ENCODE data around the gene ADM5.
A peak's percentile ranks its signal among the peaks of the same experiment; 100 is the strongest.

Gene ADM5

DNA sequence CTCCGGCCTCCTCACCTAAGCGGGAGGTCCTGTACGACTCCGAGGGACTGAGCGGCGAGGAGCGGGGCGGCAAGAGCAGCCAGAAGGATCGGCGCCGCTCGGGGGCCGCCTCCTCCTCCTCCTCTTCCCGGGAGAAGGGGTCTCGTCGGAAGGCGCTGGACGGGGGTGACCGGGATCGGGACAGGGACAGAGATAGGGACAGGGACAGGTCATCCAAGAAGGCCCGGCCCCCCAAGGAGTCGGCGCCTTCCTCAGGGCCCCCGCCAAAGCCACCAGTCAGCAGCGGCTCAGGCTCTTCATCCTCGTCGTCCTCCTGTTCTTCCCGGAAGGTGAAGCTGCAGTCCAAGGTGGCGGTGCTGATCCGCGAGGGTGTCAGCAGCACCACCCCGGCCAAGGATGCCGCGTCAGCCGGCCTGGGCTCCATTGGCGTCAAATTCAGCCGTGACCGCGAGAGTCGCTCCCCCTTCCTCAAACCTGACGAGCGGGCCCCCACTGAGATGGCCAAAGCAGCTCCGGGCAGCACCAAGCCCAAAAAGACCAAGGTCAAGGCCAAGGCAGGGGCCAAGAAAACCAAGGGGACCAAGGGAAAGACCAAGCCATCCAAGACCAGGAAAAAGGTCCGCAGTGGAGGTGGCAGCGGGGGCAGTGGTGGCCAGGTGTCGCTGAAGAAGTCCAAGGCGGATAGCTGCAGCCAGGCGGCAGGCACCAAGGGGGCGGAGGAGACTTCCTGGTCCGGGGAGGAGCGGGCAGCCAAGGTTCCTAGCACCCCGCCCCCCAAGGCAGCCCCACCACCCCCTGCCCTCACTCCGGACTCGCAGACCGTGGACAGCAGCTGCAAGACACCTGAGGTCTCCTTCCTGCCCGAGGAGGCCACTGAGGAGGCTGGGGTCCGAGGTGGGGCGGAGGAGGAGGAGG, 36.6 kb upstream of the ADM5 start:
- no peak for DNase-seq (ENCODE audit: low read depth in 1 of 2, low spot score in 1 of 2)
- in situ Hi-C loops (cut with HindIII; ENCODE audit: low pct_unique_long_range_greater_than_20kb, low sequenced_read_pairs): no loop called here
- no peak for TF ChIP-seq JUND (IDR thresholded peaks at IDR 0.05; ENCODE audit: low read depth)

GRCh38 chr19:49653466-49653806, 36.0 kb upstream of the ADM5 start:
- TF ChIP-seq JUND (IDR thresholded peaks at IDR 0.05; ENCODE audit: low read depth): no peak
- in situ Hi-C loops (cut with HindIII; ENCODE audit: low pct_unique_long_range_greater_than_20kb, low sequenced_read_pairs): no loop called here
- DNase-seq (ENCODE audit: low read depth in 1 of 2, low spot score in 1 of 2): no peak

DNA sequence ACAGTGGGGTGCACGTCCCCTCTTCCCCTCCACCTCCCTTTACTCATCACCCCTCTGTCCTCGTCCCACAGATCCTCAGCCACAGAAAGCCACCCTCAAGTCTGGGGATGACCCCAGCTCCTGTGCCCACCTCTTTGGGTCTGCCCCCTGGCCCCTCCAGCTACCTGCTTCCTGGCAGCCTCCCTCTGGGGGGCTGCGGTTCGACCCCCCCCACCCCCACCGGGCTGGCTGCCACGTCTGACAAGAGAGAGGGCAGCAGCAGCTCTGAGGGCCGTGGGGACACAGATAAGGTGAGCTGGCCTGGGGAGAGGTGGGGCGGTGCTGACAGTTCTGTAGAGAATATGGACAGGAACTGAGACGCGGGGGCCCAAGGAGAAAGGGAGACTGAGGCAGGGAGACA, 34.8 kb upstream of the ADM5 start:
- no peak for DNase-seq (ENCODE audit: low read depth in 1 of 2, low spot score in 1 of 2)
- in situ Hi-C loops (cut with HindIII; ENCODE audit: low pct_unique_long_range_greater_than_20kb, low sequenced_read_pairs): no loop called here
- no peak for TF ChIP-seq JUND (IDR thresholded peaks at IDR 0.05; ENCODE audit: low read depth)

GRCh38 chr19:49655570-49656455, 33.6 kb upstream of the ADM5 start:
- DNase-seq (ENCODE audit: low read depth in 1 of 2, low spot score in 1 of 2): no peak
- in situ Hi-C loops (cut with HindIII; ENCODE audit: low pct_unique_long_range_greater_than_20kb, low sequenced_read_pairs): no loop called here
- TF ChIP-seq JUND (IDR thresholded peaks at IDR 0.05; ENCODE audit: low read depth): no peak

- no peak for TF ChIP-seq JUND (IDR thresholded peaks at IDR 0.05; ENCODE audit: low read depth)
- no peak for DNase-seq (ENCODE audit: low read depth in 1 of 2, low spot score in 1 of 2)
- in situ Hi-C loops (cut with HindIII; ENCODE audit: low pct_unique_long_range_greater_than_20kb, low sequenced_read_pairs): no loop called here
Measured at GRCh38 chr19:49656456-49657109, 32.8 kb upstream of the ADM5 start.

DNA sequence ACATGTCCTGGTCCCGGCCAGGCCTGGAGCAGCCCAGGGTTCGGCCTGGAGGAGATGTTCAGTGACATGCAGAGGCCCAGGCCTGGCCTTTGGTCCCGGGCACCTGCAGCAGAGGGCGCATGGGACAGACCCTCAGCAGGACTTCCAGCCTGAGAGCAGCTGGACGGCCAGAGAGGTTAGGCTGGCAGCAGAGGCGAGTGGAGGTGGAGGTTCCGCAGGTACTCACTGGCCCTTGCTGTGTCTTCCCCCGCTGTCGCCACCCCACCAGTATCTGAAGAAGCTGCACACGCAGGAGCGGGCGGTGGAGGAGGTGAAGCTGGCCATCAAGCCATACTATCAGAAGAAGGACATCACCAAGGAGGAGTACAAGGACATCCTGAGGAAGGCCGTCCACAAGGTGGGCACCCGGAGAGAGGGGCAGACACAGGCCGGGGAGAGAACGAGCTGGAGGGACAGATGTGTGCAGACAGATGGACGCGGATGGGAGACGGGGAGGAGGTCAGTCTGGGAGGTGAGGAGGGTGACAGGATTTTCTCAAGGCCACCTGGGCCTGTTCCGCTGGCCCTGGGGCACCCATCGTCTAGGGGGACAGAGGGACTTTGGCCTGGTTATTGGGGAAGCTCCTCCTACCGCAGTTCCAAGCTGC, 31.8 kb upstream of the ADM5 start:
- TF ChIP-seq JUND (IDR thresholded peaks at IDR 0.05; ENCODE audit: low read depth): no peak
- no peak for DNase-seq (ENCODE audit: low read depth in 1 of 2, low spot score in 1 of 2)
- in situ Hi-C loops (cut with HindIII; ENCODE audit: low pct_unique_long_range_greater_than_20kb, low sequenced_read_pairs): no loop called here

DNA sequence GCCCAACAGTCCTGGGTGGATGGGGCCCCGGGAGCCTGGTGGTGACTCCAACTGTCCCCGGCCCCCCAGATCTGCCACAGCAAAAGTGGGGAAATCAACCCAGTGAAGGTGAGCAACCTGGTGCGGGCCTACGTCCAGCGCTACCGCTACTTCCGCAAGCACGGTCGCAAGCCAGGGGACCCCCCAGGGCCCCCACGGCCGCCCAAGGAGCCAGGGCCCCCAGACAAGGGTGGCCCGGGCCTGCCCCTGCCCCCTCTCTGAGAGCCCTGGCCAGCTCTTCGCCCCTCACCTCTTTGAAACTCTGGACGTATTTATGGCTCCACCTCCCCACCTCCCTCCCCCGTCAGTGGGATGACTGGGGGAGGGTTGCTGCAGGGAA, 31.3 kb upstream of the ADM5 start:
- no peak for TF ChIP-seq JUND (IDR thresholded peaks at IDR 0.05; ENCODE audit: low read depth)
- in situ Hi-C loops (cut with HindIII; ENCODE audit: low pct_unique_long_range_greater_than_20kb, low sequenced_read_pairs): no loop called here

GRCh38 chr19:49658566-49659442, 30.6 kb upstream of the ADM5 start:
- DNase-seq (ENCODE audit: low read depth in 1 of 2, low spot score in 1 of 2): no peak
- no peak for TF ChIP-seq JUND (IDR thresholded peaks at IDR 0.05; ENCODE audit: low read depth)
- in situ Hi-C loops (cut with HindIII; ENCODE audit: low pct_unique_long_range_greater_than_20kb, low sequenced_read_pairs): no loop called here

More for the DNA sequence above, 31.3 kb upstream of the ADM5 start:
- no peak for DNase-seq (ENCODE audit: low read depth in 1 of 2, low spot score in 1 of 2)

- TF ChIP-seq JUND (IDR thresholded peaks at IDR 0.05; ENCODE audit: low read depth): no peak
- in situ Hi-C loops (cut with HindIII; ENCODE audit: low pct_unique_long_range_greater_than_20kb, low sequenced_read_pairs): no loop called here
Measured at GRCh38 chr19:49660338-49660961, 28.9 kb upstream of the ADM5 start.

DNA sequence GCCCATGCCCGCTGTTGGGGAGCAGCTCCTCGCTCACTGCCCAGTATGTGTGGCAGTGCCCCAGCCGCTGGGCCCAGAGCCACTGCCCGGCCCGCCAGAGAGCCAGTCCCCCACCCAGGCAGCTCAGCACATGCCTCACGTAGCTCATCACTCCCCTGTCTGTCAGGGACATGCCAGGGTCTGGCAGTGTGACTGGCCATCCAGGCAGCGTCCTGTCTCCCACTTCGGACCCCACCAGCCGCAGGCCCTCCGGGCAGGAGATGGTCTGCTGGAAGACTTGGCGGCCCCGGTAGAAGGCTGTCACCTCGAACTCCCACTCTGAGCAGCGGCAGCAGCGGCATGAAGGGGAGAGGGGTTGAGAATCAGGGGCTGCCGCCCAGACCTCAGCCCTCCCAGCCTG, 27.4 kb upstream of the ADM5 start:
- in situ Hi-C loops (cut with HindIII; ENCODE audit: low pct_unique_long_range_greater_than_20kb, low sequenced_read_pairs): no loop called here
- no peak for DNase-seq (ENCODE audit: low read depth in 1 of 2, low spot score in 1 of 2)
- TF ChIP-seq JUND (IDR thresholded peaks at IDR 0.05; ENCODE audit: low read depth): no peak

More at GRCh38 chr19:49660338-49660961, 28.9 kb upstream of the ADM5 start:
- peak in 1 of 2 experiments; percentile 52 for DNase-seq (ENCODE audit: low read depth in 1 of 2, low spot score in 1 of 2)

GRCh38 chr19:49663224-49663623, 26.2 kb upstream of the ADM5 start:
- in situ Hi-C loops (cut with HindIII; ENCODE audit: low pct_unique_long_range_greater_than_20kb, low sequenced_read_pairs): no loop called here
- no peak for DNase-seq (ENCODE audit: low read depth in 1 of 2, low spot score in 1 of 2)
- TF ChIP-seq JUND (IDR thresholded peaks at IDR 0.05; ENCODE audit: low read depth): no peak

Data from T47D (cell line).